GM12874 (cell line): ENCODE results near the gene LDB2.

Source experiments
- TF ChIP-seq, protein P1 (sequence below): IDR thresholded peaks from 2 replicates; pipeline ENCODE4 v1.5.1; 2011; ENCODE audit warnings: low read depth, mild to moderate bottlenecking, control low read depth, low read length, moderate library complexity; ENCODE audit not compliant: insufficient read depth

Gene LDB2

DNA sequence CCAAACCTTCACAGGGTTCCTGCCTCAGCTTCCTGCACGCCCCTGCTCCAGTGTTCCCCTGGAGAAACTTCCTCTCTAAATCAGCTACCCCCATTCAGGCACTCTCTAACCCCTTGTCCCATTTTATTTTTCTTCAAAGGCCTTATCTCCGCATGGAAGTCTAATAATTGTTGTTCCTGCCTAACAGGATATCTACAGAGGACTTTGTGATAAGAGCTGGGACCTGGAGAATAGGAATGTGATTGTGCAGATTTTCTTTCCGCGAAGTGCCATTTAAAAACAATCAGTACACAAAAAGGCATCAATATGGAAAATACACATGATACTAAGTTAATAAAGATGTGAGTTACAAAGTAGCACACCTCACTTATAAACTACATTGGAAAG is 32.6 kb downstream of the LDB2 start:
- TF ChIP-seq, protein P1, sequence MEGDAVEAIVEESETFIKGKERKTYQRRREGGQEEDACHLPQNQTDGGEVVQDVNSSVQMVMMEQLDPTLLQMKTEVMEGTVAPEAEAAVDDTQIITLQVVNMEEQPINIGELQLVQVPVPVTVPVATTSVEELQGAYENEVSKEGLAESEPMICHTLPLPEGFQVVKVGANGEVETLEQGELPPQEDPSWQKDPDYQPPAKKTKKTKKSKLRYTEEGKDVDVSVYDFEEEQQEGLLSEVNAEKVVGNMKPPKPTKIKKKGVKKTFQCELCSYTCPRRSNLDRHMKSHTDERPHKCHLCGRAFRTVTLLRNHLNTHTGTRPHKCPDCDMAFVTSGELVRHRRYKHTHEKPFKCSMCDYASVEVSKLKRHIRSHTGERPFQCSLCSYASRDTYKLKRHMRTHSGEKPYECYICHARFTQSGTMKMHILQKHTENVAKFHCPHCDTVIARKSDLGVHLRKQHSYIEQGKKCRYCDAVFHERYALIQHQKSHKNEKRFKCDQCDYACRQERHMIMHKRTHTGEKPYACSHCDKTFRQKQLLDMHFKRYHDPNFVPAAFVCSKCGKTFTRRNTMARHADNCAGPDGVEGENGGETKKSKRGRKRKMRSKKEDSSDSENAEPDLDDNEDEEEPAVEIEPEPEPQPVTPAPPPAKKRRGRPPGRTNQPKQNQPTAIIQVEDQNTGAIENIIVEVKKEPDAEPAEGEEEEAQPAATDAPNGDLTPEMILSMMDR, result no peak

DNA sequence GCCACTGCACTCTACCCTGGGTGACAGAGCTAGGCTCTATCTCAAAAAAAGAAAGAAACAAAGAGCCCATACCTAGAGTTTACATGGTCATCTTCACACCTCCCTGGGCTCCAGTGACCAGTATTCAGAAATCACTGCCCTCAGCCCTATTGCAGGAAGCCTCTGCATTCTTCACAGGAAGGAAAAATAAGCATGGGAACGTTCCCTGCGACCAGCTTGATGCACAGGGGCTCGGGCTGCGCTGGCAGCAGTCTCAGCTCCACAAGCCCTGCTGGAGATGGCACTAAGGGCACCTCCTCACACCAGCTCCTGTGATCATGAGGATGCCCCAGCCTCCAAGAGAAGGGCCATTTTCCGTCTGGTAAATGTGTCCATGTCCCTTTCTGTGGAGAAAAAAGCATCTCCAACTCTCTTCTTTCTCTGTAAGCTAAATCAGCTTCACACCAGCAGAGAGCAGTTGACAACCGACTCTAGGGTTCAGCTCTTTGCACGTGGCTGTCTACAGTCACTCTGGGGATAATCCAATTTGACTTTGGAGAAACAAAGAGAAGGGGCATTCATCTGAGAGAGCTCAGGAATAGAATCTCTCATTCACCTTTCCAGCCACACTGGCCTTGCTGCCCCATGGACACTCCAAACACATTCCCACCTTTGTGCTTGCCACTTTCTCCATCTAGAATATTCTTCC is 33.1 kb downstream of the LDB2 start:
- TF ChIP-seq, protein P1, result no peak

DNA sequence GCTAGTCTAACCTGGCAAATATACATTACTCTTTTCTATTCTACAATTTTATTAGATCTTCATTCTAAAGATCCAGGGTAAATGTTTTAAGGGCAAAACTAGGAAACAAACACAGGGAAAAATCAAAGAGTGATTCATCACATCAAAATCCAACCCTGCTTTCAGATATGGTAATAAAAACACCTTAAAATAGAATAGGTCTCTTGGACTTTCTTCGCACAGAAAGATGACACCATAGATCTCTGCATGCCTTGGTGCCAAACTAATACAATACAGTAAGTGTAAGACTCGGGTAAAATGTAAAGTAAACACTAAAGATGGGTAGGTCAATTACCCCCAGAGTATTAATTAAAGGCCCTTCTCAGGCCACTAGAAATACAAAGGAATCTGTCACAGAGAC is 34.2 kb downstream of the LDB2 start:
- TF ChIP-seq, protein P1, result no peak

DNA sequence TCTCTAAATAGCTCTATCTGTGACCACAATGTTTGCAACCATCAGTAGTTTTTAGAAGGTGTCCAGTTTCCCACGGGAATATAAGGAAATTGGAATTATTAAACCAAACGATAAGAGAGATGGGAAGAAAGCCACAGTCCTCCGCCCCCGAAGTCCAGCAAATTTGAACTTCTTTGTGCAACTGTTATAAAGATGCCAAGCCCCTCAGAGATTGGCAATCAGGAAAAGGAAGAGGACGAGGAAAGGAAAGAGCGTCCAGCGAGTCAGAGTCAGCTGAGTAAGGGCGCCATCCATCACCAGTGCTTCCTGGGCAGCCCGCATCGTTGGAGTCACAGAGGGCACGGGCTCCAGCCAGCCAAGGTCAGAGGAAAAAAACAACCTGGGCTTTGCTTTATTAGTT is 35.7 kb downstream of the LDB2 start:
- TF ChIP-seq, protein P1, result no peak

DNA sequence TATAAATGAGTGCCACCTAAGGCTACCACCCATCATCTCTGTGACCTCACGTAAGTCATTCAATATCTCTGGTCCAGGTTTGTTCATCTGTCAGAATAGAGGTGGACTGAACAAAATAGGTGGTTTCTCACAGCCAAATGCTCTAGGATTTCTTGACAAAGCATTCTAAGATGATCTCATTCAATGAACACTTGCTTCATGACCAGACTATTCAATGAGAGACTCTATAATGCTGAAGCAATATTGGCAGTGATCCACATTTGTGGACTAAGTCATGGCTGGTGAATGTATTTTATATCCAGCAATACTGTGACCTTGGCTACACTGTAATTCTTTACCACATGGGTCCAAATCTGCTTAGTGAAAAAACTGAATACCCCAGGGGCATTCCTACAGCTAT is 37.9 kb downstream of the LDB2 start:
- TF ChIP-seq, protein P1, result no peak

DNA sequence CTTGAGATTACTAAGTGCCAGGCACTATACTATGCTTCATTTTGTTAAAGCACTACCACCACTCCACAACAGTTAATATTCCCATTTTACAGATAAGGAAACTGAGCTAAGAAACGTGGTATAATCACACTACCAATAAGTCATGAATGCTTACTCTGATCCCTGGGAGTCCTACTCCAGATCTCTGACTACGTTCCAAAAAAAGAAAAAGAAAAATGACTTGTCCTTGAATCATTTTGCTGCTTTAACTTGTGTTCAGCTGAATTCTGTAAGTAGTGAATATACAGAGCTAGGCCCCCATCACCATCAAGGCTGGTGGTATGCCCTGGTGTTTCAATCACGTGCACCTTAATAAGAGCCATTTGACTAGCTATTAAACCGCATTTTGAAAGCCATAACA is 39.4 kb downstream of the LDB2 start:
- TF ChIP-seq, protein P1, result no peak

DNA sequence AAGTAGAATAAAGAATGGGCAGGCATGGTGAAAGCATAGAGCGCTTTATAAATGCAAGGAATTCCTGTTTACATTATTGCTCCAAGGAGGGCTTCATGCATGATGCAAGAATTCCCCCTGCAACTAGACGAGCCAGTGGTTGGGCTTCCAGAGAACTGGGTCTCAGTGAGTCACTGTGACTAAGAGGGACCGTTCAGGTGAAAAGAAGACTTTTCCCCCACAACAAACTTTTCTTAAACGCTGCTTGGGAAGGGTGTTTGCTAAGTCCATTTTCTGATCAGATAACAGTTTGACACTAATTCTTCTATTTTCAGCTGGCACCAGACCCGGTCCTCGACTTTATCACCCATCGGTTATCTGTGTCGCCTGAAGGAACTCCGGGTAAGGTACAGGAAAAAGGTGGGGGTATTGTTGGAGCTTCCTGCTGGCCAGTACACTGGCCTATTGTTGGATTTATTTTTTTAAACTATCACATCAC is 40.1 kb downstream of the LDB2 start:
- TF ChIP-seq, protein P1, result no peak
